ENCODE measurements around the gene MS4A12.

GRCh38 chr11:60492488-60493009 is at the start of gene MS4A12:
- no peak for TF ChIP-seq POLR2A (IDR thresholded peaks at IDR 0.05)
- TF ChIP-seq, protein P1, sequence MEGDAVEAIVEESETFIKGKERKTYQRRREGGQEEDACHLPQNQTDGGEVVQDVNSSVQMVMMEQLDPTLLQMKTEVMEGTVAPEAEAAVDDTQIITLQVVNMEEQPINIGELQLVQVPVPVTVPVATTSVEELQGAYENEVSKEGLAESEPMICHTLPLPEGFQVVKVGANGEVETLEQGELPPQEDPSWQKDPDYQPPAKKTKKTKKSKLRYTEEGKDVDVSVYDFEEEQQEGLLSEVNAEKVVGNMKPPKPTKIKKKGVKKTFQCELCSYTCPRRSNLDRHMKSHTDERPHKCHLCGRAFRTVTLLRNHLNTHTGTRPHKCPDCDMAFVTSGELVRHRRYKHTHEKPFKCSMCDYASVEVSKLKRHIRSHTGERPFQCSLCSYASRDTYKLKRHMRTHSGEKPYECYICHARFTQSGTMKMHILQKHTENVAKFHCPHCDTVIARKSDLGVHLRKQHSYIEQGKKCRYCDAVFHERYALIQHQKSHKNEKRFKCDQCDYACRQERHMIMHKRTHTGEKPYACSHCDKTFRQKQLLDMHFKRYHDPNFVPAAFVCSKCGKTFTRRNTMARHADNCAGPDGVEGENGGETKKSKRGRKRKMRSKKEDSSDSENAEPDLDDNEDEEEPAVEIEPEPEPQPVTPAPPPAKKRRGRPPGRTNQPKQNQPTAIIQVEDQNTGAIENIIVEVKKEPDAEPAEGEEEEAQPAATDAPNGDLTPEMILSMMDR (IDR thresholded peaks at IDR 0.05) = no peak
- TF ChIP-seq EP300 (IDR thresholded peaks at IDR 0.05) = no peak

All from stomach (tissue), 4 donors.